H1 (cell line): ENCODE results near the gene MOB3B. TPM values are rescaled to one million over a fixed set of nuclear protein-coding genes. Genes with fewer than 3 reads are reported as not detected.

Experiments used
- CTCF ChIA-PET: fragments of 300-600 bp; sonication (Branson Sonifier 250); formaldehyde crosslinking; loops from one replicate; lab custom pipeline; 2021; ENCODE audit not compliant: partially characterized antibody; lab: Charles Lee
- POLR2A ChIA-PET: fragments of 300-600 bp; sonication (Branson Sonifier 250); formaldehyde crosslinking; loops from one replicate; lab custom pipeline; 2021; ENCODE audit warnings: inconsistent platforms; ENCODE audit not compliant: partially characterized antibody; lab: Charles Lee
- DNase-seq, 2 experiments: peaks; one replicate each; pipeline versions ENCODE4 v3.0.0 to v3.0.0-alpha.2; 2010 to 2022; ENCODE audit warnings: low spot score in 2 of 2, low read depth in 1 of 2, mixed read lengths in 1 of 2
- FAIRE-seq: peaks from 2 replicates; lab custom pipeline; 2011; peaks lifted over from hg19 to GRCh38; lab: Jason Lieb, UNC
- H2AFZ ChIP-seq: 2 replicates; pipeline ENCODE4 v1.8.1; 2012; ENCODE audit warnings: low read length, inconsistent platforms
- H2AK5ac ChIP-seq: 2 replicates; pipeline ENCODE4 v1.6.1; 2013; ENCODE audit warnings: low read depth, low read length
- H2BK120ac ChIP-seq: replicated peaks from 2 replicates; pipeline ENCODE3; 2013; ENCODE audit warnings: low read depth, low read length, inconsistent platforms
- H2BK12ac ChIP-seq: 2 replicates; pipeline ENCODE4 v1.6.1; 2013; ENCODE audit warnings: low read depth, low read length
- H2BK15ac ChIP-seq: 2 replicates; pipeline ENCODE4 v1.6.1; 2013; ENCODE audit warnings: low read length
- H2BK20ac ChIP-seq: 2 replicates; pipeline ENCODE4 v1.6.1; 2013; ENCODE audit warnings: low read length
- H2BK5ac ChIP-seq: 2 replicates; pipeline ENCODE4 v1.6.1; 2013; ENCODE audit warnings: low read depth, low read length
- H3K14ac ChIP-seq: 2 replicates; pipeline ENCODE4 v1.6.1; 2013; ENCODE audit warnings: inconsistent platforms; ENCODE audit not compliant: insufficient read length
- H3K18ac ChIP-seq: 2 replicates; pipeline ENCODE4 v1.6.1; 2013; ENCODE audit warnings: low read length; ENCODE audit errors: extremely low read depth
- H3K23ac ChIP-seq: 2 replicates; pipeline ENCODE4 v1.6.1; 2013; ENCODE audit warnings: inconsistent platforms; ENCODE audit not compliant: insufficient read length
- H3K23me2 ChIP-seq: 2 replicates; pipeline ENCODE4 v1.6.1; 2013; ENCODE audit warnings: low read depth, low read length
- H3K27ac ChIP-seq: 2 replicates; pipeline ENCODE4 v1.6.1; 2011; ENCODE audit warnings: low read depth, low read length, inconsistent platforms
- H3K27me3 ChIP-seq, 4 experiments: replicated peaks in 1 of 4; 1 replicate in 1 of 4; 2 replicates in 3 of 4; pipeline versions ENCODE4 v1.6.1 to v1.8.1; 2011 to 2013; ENCODE audit warnings: low read length in 3 of 4, mild to moderate bottlenecking in 3 of 4, inconsistent platforms in 2 of 4, mixed read lengths in 2 of 4, moderate library complexity in 1 of 4; ENCODE audit not compliant: control insufficient read depth in 3 of 4, insufficient read depth in 3 of 4; ENCODE audit errors: extremely low read depth in 1 of 4
- H3K36me3 ChIP-seq, 4 experiments: 2 replicates each; pipeline versions ENCODE4 v1.6.1 to v1.8.1; 2011 to 2013; ENCODE audit warnings: mild to moderate bottlenecking in 4 of 4, low read length in 3 of 4, moderate library complexity in 2 of 4, control low read depth in 1 of 4, inconsistent platforms in 1 of 4; ENCODE audit not compliant: insufficient read depth in 4 of 4, control insufficient read depth in 2 of 4
- H3K4ac ChIP-seq: replicated peaks from 2 replicates; pipeline ENCODE3; 2013; ENCODE audit warnings: low read length, low read depth, mixed read lengths, inconsistent platforms; ENCODE audit not compliant: insufficient read length
- H3K4me1 ChIP-seq, 4 experiments: replicated peaks in 1 of 4; 1 replicate in 1 of 4; 2 replicates in 3 of 4; pipeline versions ENCODE4 v1.6.1 to v1.8.1; 2011 to 2013; ENCODE audit warnings: low read length in 3 of 4, inconsistent platforms in 2 of 4, mixed read lengths in 1 of 4; ENCODE audit not compliant: insufficient read depth in 4 of 4, control insufficient read depth in 3 of 4
- H3K4me2 ChIP-seq, 2 experiments: 2 replicates each; pipeline versions ENCODE4 v1.6.1 to v1.8.1; 2011 to 2013; ENCODE audit warnings: low read depth in 2 of 2, low read length in 2 of 2, control low read depth in 1 of 2, inconsistent platforms in 1 of 2, mild to moderate bottlenecking in 1 of 2; ENCODE audit not compliant: insufficient read depth in 1 of 2
- H3K4me3 ChIP-seq, 4 experiments: fragments of 200-600, 300-600 bp in 1 of 4; sonication (generic), shearing (Covaris generic), sonication (Bioruptor Twin) in 1 of 4; 2 replicates each; pipeline versions ENCODE4 v1.5.1 to v1.8.1; 2011 to 2016; ENCODE audit warnings: low read length in 4 of 4, low read depth in 3 of 4, control low read depth in 2 of 4, inconsistent platforms in 2 of 4, mild to moderate bottlenecking in 2 of 4, mixed read lengths in 1 of 4, moderate library complexity in 1 of 4; ENCODE audit not compliant: insufficient read depth in 2 of 4; ENCODE audit errors: extremely low read depth in 1 of 4
- H3K56ac ChIP-seq: replicated peaks from 2 replicates; pipeline ENCODE3; 2013; ENCODE audit warnings: low read depth, mild to moderate bottlenecking, mixed read lengths, low read length, inconsistent platforms; ENCODE audit not compliant: insufficient read length
- H3K79me1 ChIP-seq: 2 replicates; pipeline ENCODE4 v1.6.1; 2013; ENCODE audit warnings: low read depth, low read length, control low read depth
- H3K79me2 ChIP-seq, 2 experiments: 2 replicates each; pipeline versions ENCODE4 v1.6.1 to v1.8.1; 2012 to 2013; ENCODE audit warnings: low read length in 2 of 2, mild to moderate bottlenecking in 2 of 2, inconsistent platforms in 1 of 2; ENCODE audit not compliant: insufficient read depth in 2 of 2, control insufficient read depth in 1 of 2
- H3K9ac ChIP-seq, 4 experiments: replicated peaks in 1 of 4; 1 replicate in 1 of 4; 2 replicates in 3 of 4; pipeline versions ENCODE4 v1.6.1 to v1.8.1; 2011 to 2013; ENCODE audit warnings: low read depth in 3 of 4, low read length in 3 of 4, control low read depth in 2 of 4, mild to moderate bottlenecking in 2 of 4, moderate library complexity in 2 of 4, inconsistent platforms in 1 of 4; ENCODE audit errors: extremely low read depth in 1 of 4
- H3K9me3 ChIP-seq, 2 experiments: 2 replicates each; pipeline versions ENCODE4 v1.6.1 to v1.8.1; 2012 to 2013; ENCODE audit warnings: mild to moderate bottlenecking in 2 of 2, moderate library complexity in 2 of 2, control low read depth in 1 of 2, inconsistent platforms in 1 of 2, low read depth in 1 of 2, low read length in 1 of 2, mixed read lengths in 1 of 2; ENCODE audit not compliant: insufficient read depth in 2 of 2
- H4K20me1 ChIP-seq, 2 experiments: replicated peaks in 1 of 2; 2 replicates each; pipeline versions ENCODE3 to v1.8.1; 2011 to 2013; ENCODE audit warnings: inconsistent platforms in 2 of 2, low read length in 2 of 2, mild to moderate bottlenecking in 1 of 2; ENCODE audit not compliant: insufficient read depth in 2 of 2, control insufficient read depth in 1 of 2
- H4K5ac ChIP-seq: 2 replicates; pipeline ENCODE4 v1.6.1; 2013; ENCODE audit warnings: low read length, low read depth, mixed read lengths, inconsistent platforms; ENCODE audit not compliant: insufficient read length
- H4K8ac ChIP-seq: 2 replicates; pipeline ENCODE4 v1.8.0; 2013; ENCODE audit warnings: mild to moderate bottlenecking, moderate library complexity, low read length, inconsistent platforms; ENCODE audit not compliant: insufficient read depth; ENCODE audit errors: extremely low read depth
- H4K91ac ChIP-seq: replicated peaks from 2 replicates; pipeline ENCODE3; 2013; ENCODE audit warnings: low read length, mixed read lengths, inconsistent platforms; ENCODE audit not compliant: insufficient read length
- BACH1 ChIP-seq: IDR thresholded peaks from 2 replicates; pipeline ENCODE4 v1.6.1; 2012; ENCODE audit warnings: low read length, improper control_type of control experiment
- EGR1 ChIP-seq: IDR thresholded peaks from 2 replicates; pipeline ENCODE4 v1.6.1; 2011; ENCODE audit warnings: low read depth, low read length, borderline replicate concordance
- whole genome bisulfite sequencing, 2 experiments: shearing (Covaris generic) in 1 of 2; methylation state at CpG; one replicate each; pipeline versions ENCODE4 v1.1.6 to v1.1.7; 2013 to 2015; ENCODE audit warnings: low lambda C conversion rate in 2 of 2, mixed read lengths in 2 of 2, inconsistent platforms in 1 of 2, low coverage in 1 of 2, missing lambda C conversion rate in 1 of 2; ENCODE audit not compliant: insufficient replicate concordance in 2 of 2, insufficient coverage in 1 of 2, insufficient read length in 1 of 2; ENCODE audit errors: extremely low coverage in 1 of 2, missing lambda C conversion rate in 1 of 2; 5-methylcytosine and 5-hydroxymethylcytosine counted together
- polyA plus RNA-seq, 7 experiments: library from polyadenylated mRNA; depleted of rRNA in 3 of 7; stranded (reverse) in 5 of 7; unstranded in 2 of 7; fragments of >200 nt in 5 of 7; fragments of 200-250 nt in 2 of 7; gene quantifications; 1 replicate in 5 of 7; 2 replicates in 1 of 7; 4 replicates in 1 of 7; pipeline versions ENCODE4 v1.2.1 to v1.2.3, GENCODE V29; 2011 to 2013; ENCODE audit warnings: missing spikeins in 2 of 7, mixed read lengths in 2 of 7
- total RNA-seq: library from RNA; stranded (reverse); fragmentation: NEBNext Ultra II Directional; extraction: Animal tissue kit (Norgen Biotek cat#: 25700); gene quantifications from 2 replicates; pipeline ENCODE4 v1.2.1, GENCODE V29; 2021

MOB3B gene
- total and polyA plus RNA-seq, 2 of the 8 experiments (the other 6 are each of a cell fraction or from before 2014, with no cell fraction given), result 12.7 to 16.1 TPM

- POLR2A ChIA-PET, result no interaction called here
- TF ChIP-seq EGR1, result no peak
- no peak for TF ChIP-seq BACH1
Observed at GRCh38 chr9:27412963-27413362, 116.7 kb downstream of the MOB3B start.

More at GRCh38 chr9:27412963-27413362, 116.7 kb downstream of the MOB3B start:
- Histone ChIP-seq H3K9me3 (no peaks in the 10 kb centered on the region), H3K23ac (no peak overlapping the region), H2BK120ac (no peak overlapping the region), H2BK20ac (no peak overlapping the region), H2AFZ (no peak overlapping the region), H4K8ac (no peak overlapping the region), H3K4ac (no peak overlapping the region), H4K91ac (no peak overlapping the region), H3K14ac (no peak overlapping the region), H3K4me1 (peaks cover 0 to 4% (median 0%) of the 10 kb centered on the region in 4 experiments; a peak in 1 of 7 replicates), H3K18ac (no peak overlapping the region), H4K20me1 (no peaks in the 10 kb centered on the region), H2BK12ac (no peak overlapping the region), H3K79me1 (no peaks in the 10 kb centered on the region), H3K36me3 (no peaks in the 10 kb centered on the region), H3K9ac (no peak overlapping the region), H2BK5ac (no peak overlapping the region), H3K23me2 (no peaks in the 10 kb centered on the region; the same call in 1 of the 2 replicates), H2AK5ac (no peak overlapping the region), H3K4me2 (no peak overlapping the region), H3K27ac (no peak overlapping the region), H3K79me2 (no peaks in the 10 kb centered on the region; a peak in 2 of 4 replicates), H3K27me3 (no peaks in the 10 kb centered on the region), H4K5ac (no peak overlapping the region), H3K4me3 (no peak overlapping the region), H2BK15ac (no peak overlapping the region), H3K56ac (no peak overlapping the region)
- FAIRE-seq (no peak), DNase-seq (no peak)
- CTCF ChIA-PET, result interaction anchor here (1.1 kb wide), 1 partner anchor 9 kb away, joined by 3 read pairs; no protein-coding TSS in a partner anchor
- WGBS, 2 experiments, result 90% methylated on average over 2 of the region's 2 CpGs; no CpG with 5 or more reads in 1 of the 2 experiments
